Stimulated activated CD4-positive, alpha-beta T cell treated with anti-CD3 and anti-CD28 coated beads, Interleukin-1b, Interleukin-23, amount 100 ng/mL, for 48 hours (primary cell): ENCODE measurements around the gene SPTBN2.
A peak's percentile ranks its signal among the peaks of the same experiment; 100 is the strongest.

Source experiments
- DNase-seq: peaks from one replicate; pipeline ENCODE4 v3.0.0-alpha.2; 2020

SPTBN2 gene

DNA sequence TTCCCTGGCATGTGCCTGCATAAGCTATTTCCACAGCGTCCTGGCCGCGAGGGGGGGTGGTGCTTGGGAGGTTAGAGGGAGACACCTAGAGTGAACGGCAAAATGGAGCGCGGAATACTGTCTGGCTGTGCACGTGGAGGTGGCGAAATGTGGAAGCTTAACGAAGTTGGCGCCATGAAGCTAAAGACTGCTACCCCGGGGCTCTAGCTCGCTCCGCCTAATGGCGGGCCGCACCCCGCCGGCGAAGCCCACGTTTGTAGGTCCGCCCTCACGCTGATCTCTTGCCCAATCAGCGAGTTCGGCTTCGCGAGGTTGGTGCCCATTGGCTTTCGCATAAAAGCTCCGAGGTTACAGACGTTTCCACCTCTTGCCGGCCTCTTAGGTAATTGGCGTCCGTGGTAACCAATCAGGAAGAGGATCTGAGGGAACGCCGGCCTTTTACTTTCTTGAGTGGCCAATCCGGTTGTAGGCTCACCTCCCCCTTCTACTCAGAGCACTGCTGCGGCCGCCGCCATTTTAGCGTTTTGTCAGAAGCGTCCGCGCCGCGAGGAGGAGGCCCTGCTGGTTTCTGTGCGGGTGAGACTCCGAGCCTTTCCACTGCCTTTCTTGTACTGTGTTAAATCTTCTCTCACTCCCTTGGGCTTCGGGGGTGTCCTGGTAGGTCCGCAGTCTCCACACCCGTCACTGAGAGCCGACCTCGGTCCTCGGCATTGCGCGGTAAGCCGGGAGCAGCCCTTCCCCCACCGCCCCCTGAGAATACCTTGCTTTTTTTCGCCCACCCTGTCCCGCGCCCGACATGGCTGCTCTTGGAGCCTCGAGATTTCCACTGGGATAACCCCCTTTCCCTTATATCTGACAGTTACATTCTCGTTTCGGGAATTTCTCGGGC lies 90.6 kb downstream of the SPTBN2 start, which contains the start of gene RBM4:
Gene RBM4, plus strand, starts transcription at position 527 of the 889 bp plus-strand sequence. CDS start 1,009 bp downstream, outside the sequence.
- DNase-seq = peak; percentile 98

DNA sequence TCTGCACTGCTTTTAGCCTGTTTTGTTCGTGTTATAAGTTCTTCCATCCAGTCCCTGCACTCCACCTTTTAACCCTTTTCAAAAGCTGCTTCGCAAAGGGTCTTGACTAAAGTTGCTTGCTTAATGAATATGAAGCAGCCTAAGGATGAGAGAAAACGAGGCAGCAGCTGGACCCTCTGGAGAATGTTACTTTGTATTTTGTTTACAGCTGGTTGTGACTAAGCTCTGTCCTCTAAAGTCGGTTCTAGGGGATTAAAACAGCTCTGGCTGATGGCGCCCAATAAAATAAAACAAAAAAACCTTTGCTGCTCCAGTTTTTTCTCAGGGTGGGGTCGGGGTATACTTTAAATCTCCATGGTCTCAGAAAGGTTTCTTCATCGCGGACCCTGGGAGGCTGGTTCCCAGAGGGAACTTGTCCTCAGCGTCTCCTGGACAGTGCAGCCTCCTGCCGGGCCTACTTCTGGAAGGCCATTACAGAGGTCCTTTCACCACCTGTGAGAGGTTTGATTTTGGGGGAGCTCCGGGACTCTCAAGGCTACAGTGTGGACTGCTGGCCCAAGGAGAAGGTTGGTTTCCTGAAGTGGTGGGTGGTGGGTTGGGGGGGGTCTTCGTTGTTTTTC lies 91.3 kb downstream of the SPTBN2 start:
- no peak for DNase-seq

DNA sequence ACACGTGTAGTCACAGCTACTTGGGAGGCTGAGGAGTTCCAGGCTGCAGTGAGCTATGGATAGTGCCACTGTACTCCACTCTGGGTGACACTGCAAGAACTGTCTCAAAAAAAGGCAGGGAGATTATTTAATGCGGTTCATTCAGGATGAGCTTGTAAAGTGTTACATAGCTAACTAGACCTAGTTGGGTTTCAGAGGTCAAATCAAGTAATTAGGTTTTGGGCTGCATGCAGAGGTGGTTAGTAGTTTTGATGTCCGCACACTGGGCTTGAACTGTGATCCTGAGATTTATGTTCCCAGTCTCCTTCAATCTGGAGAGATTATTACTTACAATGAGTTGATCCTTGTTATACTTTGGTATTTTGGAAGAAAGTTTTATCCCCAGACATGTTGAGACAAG lies 92.6 kb downstream of the SPTBN2 start:
- no peak for DNase-seq
